Measurements from ENCODE around the gene TOM1L1.

The TOM1L1 gene

DNA sequence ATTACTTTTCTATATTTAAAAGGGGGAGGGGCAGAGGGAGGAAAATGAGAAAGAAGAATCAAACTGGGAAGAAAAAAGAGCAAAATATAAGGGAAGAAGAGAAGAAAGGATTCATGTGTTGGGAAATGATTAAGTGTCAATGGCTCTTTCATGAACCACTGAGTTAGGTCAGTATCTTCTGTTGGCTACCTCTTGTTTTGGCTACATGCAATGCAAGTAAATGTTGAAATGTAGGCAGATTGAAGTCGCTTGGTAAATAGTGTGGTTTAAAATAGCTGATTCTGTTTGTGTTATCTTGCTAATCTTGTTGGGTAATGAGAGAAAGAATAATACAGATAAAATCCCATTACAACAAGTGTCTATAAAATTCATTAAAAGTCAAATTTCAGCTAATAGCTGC lies 40.6 kb downstream of the TOM1L1 start:
- ChIA-PET CTCF (no interaction called here), POLR2A (no interaction called here)
- TF ChIP-seq, protein P1, sequence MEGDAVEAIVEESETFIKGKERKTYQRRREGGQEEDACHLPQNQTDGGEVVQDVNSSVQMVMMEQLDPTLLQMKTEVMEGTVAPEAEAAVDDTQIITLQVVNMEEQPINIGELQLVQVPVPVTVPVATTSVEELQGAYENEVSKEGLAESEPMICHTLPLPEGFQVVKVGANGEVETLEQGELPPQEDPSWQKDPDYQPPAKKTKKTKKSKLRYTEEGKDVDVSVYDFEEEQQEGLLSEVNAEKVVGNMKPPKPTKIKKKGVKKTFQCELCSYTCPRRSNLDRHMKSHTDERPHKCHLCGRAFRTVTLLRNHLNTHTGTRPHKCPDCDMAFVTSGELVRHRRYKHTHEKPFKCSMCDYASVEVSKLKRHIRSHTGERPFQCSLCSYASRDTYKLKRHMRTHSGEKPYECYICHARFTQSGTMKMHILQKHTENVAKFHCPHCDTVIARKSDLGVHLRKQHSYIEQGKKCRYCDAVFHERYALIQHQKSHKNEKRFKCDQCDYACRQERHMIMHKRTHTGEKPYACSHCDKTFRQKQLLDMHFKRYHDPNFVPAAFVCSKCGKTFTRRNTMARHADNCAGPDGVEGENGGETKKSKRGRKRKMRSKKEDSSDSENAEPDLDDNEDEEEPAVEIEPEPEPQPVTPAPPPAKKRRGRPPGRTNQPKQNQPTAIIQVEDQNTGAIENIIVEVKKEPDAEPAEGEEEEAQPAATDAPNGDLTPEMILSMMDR (IDR thresholded peaks at IDR 0.05; ENCODE audit: control extremely low read depth, extremely low read depth, low read depth, missing control alignments), result no peak
- DNase-seq (ENCODE audit: extremely low spot score), result no peak

DNA sequence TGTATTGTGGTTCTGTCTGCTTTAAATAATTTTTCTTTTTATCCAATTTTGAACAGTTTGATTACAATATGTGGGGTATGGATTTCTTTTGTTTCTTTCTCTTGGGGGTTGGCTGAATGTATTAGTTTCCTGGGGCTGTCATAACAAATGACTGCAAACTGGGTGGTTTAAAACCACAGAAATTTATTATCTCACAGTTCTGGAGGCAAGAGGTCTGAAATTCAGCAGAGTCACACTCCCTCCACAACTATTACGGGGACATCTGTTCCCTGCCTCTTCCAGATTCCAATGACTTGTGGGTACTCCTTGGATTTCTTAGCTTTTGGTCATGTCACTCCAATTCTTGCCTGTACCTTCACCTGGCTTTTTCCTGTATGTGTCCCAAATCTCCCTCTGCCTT lies 44.1 kb downstream of the TOM1L1 start:
- CTCF ChIA-PET, result no interaction called here
- TF ChIP-seq, protein P1 (IDR thresholded peaks at IDR 0.05; ENCODE audit: control extremely low read depth, extremely low read depth, low read depth, missing control alignments), result no peak
- no peak for DNase-seq (ENCODE audit: extremely low spot score)
- POLR2A ChIA-PET, result no interaction called here

DNA sequence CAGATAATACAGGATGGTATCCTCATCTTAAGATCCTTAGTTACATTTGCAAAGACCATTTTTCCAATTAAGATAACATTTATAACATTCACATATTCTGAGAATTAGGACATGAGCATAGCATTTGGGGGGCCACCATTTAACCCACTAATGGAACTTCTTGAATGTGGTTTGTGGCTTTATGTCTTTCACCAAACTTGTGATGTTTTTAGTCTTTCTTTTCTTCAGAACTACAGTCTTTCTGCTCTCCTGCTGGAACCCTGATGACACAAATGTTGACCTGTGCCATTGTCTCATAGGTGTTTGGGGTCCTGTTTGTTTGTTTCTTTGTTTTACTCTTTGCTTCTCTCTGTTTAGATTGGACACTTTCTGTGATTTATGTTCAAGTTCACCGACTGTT lies 44.6 kb downstream of the TOM1L1 start:
- ChIA-PET POLR2A (no interaction called here), CTCF (interaction anchor here (0.7 kb wide), 1 partner anchor 24 kb away, joined by 3 read pairs; no protein-coding TSS in a partner anchor)
- no peak for DNase-seq (ENCODE audit: extremely low spot score)
- TF ChIP-seq, protein P1 (IDR thresholded peaks at IDR 0.05; ENCODE audit: control extremely low read depth, extremely low read depth, low read depth, missing control alignments), result no peak

DNA sequence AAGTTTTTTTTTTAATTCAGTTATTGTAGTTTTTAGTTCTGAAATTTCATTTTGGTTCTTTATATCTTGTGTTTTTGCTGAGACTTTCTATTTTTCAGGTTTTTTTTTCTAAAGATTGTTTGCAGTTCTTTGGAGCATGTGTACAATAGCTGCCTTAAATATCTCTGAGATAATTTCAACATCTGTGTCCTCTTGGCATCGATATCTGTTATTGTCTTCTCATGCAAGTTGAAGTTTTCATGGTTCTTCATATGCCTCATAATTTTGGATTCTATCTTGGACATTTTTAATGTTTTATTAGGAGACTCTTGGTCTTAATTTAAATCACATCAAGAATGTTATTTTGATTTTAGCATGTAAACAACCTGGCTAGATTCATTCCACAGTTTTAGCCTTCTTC lies 45.0 kb downstream of the TOM1L1 start:
- no peak for DNase-seq (ENCODE audit: extremely low spot score)
- POLR2A ChIA-PET, result no interaction called here
- CTCF ChIA-PET, result interaction anchor here (0.7 kb wide), 1 partner anchor 24 kb away, joined by 3 read pairs; no protein-coding TSS in a partner anchor
- TF ChIP-seq, protein P1 (IDR thresholded peaks at IDR 0.05; ENCODE audit: control extremely low read depth, extremely low read depth, low read depth, missing control alignments), result no peak

DNA sequence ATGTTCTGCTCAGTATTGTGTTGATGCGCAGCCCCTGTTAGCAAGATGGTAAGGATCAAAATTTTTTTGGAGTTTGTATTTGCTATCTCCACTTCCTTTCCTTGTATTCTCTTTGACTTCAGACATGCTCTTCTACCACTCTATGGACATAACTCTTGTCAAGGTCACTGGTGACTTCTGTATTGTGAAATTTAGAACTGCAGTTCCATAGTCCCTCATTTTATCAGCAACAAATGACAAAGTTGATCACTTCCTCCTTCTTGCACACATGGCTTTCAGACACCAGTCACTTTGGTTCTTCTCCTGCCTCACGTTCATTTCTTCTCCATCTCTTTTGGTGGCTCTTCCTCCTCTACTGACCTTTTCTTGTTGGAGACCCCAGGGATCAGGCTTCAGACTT lies 46.7 kb downstream of the TOM1L1 start:
- CTCF ChIA-PET, result no interaction called here
- TF ChIP-seq, protein P1 (IDR thresholded peaks at IDR 0.05; ENCODE audit: control extremely low read depth, extremely low read depth, low read depth, missing control alignments), result no peak
- no peak for DNase-seq (ENCODE audit: extremely low spot score)

DNA sequence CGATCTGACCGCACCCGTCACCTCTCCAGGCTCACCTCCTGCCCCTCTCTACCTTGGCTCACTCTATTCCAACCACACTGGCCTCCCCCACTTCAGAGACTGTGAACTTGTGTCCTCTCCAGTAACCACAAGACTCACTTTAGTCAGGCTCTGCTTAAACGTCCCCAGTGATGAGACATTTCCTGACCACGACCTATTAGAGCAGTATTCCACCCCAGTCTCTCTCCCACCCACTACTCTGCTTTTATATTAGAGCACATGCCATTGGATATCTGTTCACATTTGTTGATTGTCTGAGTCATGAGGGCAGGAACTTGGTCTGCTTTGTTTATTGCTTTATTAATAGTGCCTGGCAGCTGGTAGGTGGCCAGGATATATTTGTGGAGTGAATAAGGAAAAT lies 47.7 kb downstream of the TOM1L1 start:
- DNase-seq (ENCODE audit: extremely low spot score), result no peak
- TF ChIP-seq, protein P1 (IDR thresholded peaks at IDR 0.05; ENCODE audit: control extremely low read depth, extremely low read depth, low read depth, missing control alignments), result no peak
- ChIA-PET CTCF (no interaction called here), POLR2A (no interaction called here)

More for the DNA sequence above, 46.7 kb downstream of the TOM1L1 start:
- POLR2A ChIA-PET, result no interaction called here

DNA sequence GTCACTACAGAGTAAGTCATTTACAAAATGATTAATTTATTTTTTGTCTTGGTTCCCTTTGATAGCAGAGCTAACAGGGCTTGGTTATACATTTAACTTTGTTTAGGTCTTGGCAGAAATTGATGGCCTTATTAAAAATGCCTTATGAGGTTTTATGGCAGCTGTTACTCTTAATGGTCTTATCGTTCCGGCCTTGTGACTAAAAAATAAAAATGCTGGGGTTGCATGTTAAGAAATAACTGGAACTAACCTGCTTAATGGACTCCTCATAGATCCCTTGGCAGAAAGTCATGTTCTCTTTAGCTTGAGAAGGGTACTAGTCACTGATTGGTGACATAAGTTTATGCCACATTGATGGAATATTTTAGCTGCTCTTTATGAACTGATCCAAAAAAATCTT lies 49.5 kb downstream of the TOM1L1 start:
- CTCF ChIA-PET, result interaction anchor here (0.6 kb wide), 1 partner anchor 16 kb away, joined by 3 read pairs; no protein-coding TSS in a partner anchor
- DNase-seq (ENCODE audit: extremely low spot score), result no peak
- POLR2A ChIA-PET, result no interaction called here
- TF ChIP-seq, protein P1 (IDR thresholded peaks at IDR 0.05; ENCODE audit: control extremely low read depth, extremely low read depth, low read depth, missing control alignments), result no peak

Data from GM10248 (cell line).